HCT116 (cell line): ENCODE results near the gene CACNA1A.

Experiments
- CEBPB ChIP-seq: IDR thresholded peaks from 2 replicates; pipeline ENCODE4 v1.6.1; 2012; ENCODE audit warnings: low read depth
- EZH2 ChIP-seq: fragments of 200-600 bp; sonication (generic); IDR thresholded peaks from 2 replicates; pipeline ENCODE4 v1.6.1; 2017; ENCODE audit warnings: antibody characterized with exemption, mixed run types
- POLR2A ChIP-seq: IDR thresholded peaks from 2 replicates; pipeline ENCODE4 v1.7.0; 2011; ENCODE audit warnings: borderline replicate concordance; ENCODE audit not compliant: insufficient read depth, insufficient read length; ENCODE audit errors: extremely low read depth
- POLR2AphosphoS5 ChIP-seq: IDR thresholded peaks from 2 replicates; pipeline ENCODE4 v1.6.1; 2011; ENCODE audit warnings: mild to moderate bottlenecking, low read depth, low read length, moderate library complexity
- SIN3A ChIP-seq: IDR thresholded peaks from 2 replicates; pipeline ENCODE4 v1.6.1; 2012; ENCODE audit warnings: low read depth
- SP1 ChIP-seq: IDR thresholded peaks from 2 replicates; pipeline ENCODE4 v1.6.1; 2012; ENCODE audit warnings: low read depth
- SRF ChIP-seq: IDR thresholded peaks from 2 replicates; pipeline ENCODE4 v1.6.1; 2012; ENCODE audit warnings: low read depth
- TF ChIP-seq, protein P1 (sequence below): IDR thresholded peaks from 2 replicates; pipeline ENCODE4 v1.6.1; 2012
- TF ChIP-seq, protein P2 (sequence below), 3 experiments: fragments of 200-600 bp in 1 of 3; sonication (generic) in 1 of 3; IDR thresholded peaks in 2 of 3; conservative IDR thresholded peaks in 1 of 3; 2 replicates each; pipeline ENCODE4 v1.5.1; 2012 to 2017; ENCODE audit warnings: low read depth in 2 of 3, low read length in 2 of 3, antibody characterized with exemption in 1 of 3, borderline replicate concordance in 1 of 3, control low read depth in 1 of 3, mild to moderate bottlenecking in 1 of 3, mixed read lengths in 1 of 3, mixed run types in 1 of 3, moderate library complexity in 1 of 3; ENCODE audit not compliant: insufficient read depth in 1 of 3

DNA sequence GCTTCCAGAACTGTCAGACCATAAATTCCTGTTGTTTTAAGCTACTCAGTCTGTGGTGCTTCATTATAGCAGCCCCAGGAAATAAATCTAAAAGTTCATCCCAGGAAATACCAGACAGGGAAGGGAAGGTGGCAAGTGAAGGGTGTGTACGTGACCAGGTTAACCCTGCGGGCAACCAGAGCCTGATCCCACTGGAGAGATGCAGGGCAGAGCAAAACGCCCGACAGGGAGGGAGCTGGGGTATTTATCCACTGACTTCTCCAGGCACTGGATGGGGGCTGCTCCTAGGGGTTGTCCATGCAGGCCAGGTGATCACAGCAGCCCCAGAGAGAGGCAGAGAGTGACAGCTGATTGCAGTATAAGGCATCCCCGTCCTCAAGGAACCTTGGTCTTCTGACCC lies 150.9 kb downstream of the CACNA1A start:
- TF ChIP-seq POLR2AphosphoS5 (no peak), SRF (no peak), SIN3A (no peak), EZH2 (no peak), SP1 (no peak), POLR2A (no peak), CEBPB (no peak)
- TF ChIP-seq, protein P1, sequence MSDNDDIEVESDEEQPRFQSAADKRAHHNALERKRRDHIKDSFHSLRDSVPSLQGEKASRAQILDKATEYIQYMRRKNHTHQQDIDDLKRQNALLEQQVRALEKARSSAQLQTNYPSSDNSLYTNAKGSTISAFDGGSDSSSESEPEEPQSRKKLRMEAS: no peak
- TF ChIP-seq, protein P2, sequence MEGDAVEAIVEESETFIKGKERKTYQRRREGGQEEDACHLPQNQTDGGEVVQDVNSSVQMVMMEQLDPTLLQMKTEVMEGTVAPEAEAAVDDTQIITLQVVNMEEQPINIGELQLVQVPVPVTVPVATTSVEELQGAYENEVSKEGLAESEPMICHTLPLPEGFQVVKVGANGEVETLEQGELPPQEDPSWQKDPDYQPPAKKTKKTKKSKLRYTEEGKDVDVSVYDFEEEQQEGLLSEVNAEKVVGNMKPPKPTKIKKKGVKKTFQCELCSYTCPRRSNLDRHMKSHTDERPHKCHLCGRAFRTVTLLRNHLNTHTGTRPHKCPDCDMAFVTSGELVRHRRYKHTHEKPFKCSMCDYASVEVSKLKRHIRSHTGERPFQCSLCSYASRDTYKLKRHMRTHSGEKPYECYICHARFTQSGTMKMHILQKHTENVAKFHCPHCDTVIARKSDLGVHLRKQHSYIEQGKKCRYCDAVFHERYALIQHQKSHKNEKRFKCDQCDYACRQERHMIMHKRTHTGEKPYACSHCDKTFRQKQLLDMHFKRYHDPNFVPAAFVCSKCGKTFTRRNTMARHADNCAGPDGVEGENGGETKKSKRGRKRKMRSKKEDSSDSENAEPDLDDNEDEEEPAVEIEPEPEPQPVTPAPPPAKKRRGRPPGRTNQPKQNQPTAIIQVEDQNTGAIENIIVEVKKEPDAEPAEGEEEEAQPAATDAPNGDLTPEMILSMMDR (IDR thresholded peaks at IDR 0.05 in 2 of 3, conservative IDR thresholded peaks at IDR 0.05 in 1 of 3; ENCODE audit: borderline replicate concordance in 1 of 3, insufficient read depth in 1 of 3, low read depth in 2 of 3, low read length in 2 of 3): no peak
